Central memory CD8-positive, alpha-beta T cell (primary cell): ENCODE results near the gene NKTR.
"Not testable (repeated sequence)": the region's sequence is repeated elsewhere in the genome, so short reads cannot be mapped to it uniquely, and the experiment has no call there.

ENCODE experiments used
- ATAC-seq: fragments of 150-1000 bp; cut with Tn5 transposase; replicated peaks from 2 replicates; pipeline ENCODE4 v1.10.0; 2022; ENCODE audit warnings: mild to moderate bottlenecking, moderate FRiP score, moderate number of reproducible peaks; ENCODE audit not compliant: poor library complexity, severe bottlenecking; ENCODE audit errors: extremely low read depth
- DNase-seq, 2 donors: peaks; one replicate each; pipeline ENCODE4 v3.0.0; 2021; ENCODE audit warnings: low spot score in 2 of 2
- H3K27ac Mint-ChIP-seq: one replicate; pipeline ENCODE4 v1.8.0; 2022; ENCODE audit warnings: low read depth, mild to moderate bottlenecking, moderate library complexity, mixed read lengths
- H3K27me3 Mint-ChIP-seq: one replicate; pipeline ENCODE4 v1.8.0; 2022; ENCODE audit warnings: mixed read lengths
- H3K36me3 Mint-ChIP-seq: one replicate; pipeline ENCODE4 v1.8.0; 2022; ENCODE audit warnings: mild to moderate bottlenecking, moderate library complexity, mixed read lengths; ENCODE audit not compliant: insufficient read depth
- H3K4me1 Mint-ChIP-seq: one replicate; pipeline ENCODE4 v1.8.0; 2022; ENCODE audit warnings: mixed read lengths
- H3K4me3 Mint-ChIP-seq: one replicate; pipeline ENCODE4 v1.8.0; 2022; ENCODE audit warnings: mild to moderate bottlenecking, moderate library complexity, mixed read lengths
- H3K9me3 Mint-ChIP-seq: one replicate; pipeline ENCODE4 v1.8.0; 2022; ENCODE audit warnings: mixed read lengths

Gene NKTR

DNA sequence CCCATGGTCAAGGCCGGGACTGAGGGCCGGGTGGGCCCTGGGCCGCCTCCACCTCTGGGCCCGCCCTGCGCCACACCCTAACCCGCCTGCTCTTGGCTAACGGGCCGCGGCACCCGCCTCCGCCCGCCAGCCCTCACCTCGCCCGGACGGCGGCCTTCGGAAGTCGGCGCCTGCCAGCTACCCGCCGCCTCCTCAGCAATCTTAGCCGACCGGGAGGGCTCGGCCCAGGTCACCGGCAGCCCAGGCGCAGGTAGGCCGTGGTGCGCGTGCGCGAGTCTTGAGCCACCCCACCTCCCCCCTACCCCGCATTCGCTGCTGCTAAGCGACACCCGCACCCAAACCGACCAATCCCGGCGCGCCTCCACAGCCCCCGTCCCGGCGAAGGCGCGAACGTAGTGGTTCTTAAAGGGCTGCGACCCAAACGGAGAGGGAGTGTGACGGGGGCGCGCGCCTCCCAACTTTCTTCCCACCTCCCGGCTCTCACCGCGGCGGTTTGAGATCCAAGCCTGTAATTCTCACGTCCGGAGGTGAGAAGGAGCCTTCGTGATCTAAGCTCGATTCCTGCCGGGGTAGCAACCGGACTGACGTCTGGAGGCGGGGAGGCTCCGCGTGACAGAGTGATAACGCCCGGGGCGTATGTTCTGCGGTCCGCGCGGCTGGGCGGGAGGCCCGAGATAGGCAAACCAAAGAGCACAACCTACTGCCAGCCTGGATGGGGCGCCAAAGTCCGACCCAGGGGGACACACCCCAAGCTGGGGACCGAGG, 18.6 kb upstream of the NKTR start, which contains the start of gene SEC22C:
Gene SEC22C (minus strand): TSS at position 259 of the 765 bp plus-strand sequence. CDS start 12,921 bp downstream, outside the sequence.
- peaks cover 49% of the 10 kb centered on the region for H3K4me1 Mint-ChIP-seq
- H3K4me3 Mint-ChIP-seq = peak within 1 kb of the TSS; percentile 91
- H3K36me3 Mint-ChIP-seq = peaks cover 11% of the 10 kb centered on the region
- no peaks in the 10 kb centered on the region for H3K27me3 Mint-ChIP-seq
- ATAC-seq (peak; percentile 90), DNase-seq (peak; percentile 88 to 89)
- peak within 1 kb of the TSS; percentile 98 for H3K27ac Mint-ChIP-seq
- peaks cover 4% of the 10 kb centered on the region for H3K9me3 Mint-ChIP-seq

- H3K36me3 Mint-ChIP-seq = peaks cover 12% of the 10 kb centered on the region
These were observed 17.9 kb upstream of the NKTR start for GRCh38 chr3:42582474-42583070.

DNA sequence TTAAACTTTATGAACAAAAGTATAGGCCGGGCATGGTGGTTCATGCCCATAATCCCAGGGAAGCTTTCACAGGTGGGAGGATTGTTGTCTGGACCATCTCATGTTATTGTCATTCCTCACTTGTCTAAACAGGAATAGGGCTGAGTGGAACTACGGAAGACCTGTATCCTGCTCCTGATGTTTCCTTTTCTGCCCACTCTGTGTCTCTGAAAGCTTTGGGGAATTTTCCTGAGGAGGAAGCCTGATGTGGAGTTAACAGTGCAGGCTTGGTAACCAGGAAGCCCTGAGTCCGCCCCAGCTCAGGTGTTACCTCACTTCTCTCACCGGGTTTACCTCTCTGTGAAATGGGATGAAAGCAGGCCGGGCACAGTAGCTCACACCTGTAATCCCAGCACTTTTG, 11.9 kb upstream of the NKTR start:
- DNase-seq (no peak), ATAC-seq (no peak)
- Mint-ChIP-seq H3K36me3 (peaks cover 11% of the 10 kb centered on the region), H3K4me3 (no peak overlapping the region), H3K27me3 (no peaks in the 10 kb centered on the region), H3K27ac (no peak overlapping the region), H3K4me1 (peaks cover 4% of the 10 kb centered on the region), H3K9me3 (no peaks in the 10 kb centered on the region)

More at GRCh38 chr3:42582474-42583070, 17.9 kb upstream of the NKTR start:
- Mint-ChIP-seq H3K4me1 (peaks cover 42% of the 10 kb centered on the region), H3K9me3 (peaks cover 4% of the 10 kb centered on the region), H3K4me3 (peak overlapping the region; percentile 91), H3K27me3 (no peaks in the 10 kb centered on the region), H3K27ac (peak overlapping the region; percentile 98)
- no peak for ATAC-seq
- no peak for DNase-seq

DNA sequence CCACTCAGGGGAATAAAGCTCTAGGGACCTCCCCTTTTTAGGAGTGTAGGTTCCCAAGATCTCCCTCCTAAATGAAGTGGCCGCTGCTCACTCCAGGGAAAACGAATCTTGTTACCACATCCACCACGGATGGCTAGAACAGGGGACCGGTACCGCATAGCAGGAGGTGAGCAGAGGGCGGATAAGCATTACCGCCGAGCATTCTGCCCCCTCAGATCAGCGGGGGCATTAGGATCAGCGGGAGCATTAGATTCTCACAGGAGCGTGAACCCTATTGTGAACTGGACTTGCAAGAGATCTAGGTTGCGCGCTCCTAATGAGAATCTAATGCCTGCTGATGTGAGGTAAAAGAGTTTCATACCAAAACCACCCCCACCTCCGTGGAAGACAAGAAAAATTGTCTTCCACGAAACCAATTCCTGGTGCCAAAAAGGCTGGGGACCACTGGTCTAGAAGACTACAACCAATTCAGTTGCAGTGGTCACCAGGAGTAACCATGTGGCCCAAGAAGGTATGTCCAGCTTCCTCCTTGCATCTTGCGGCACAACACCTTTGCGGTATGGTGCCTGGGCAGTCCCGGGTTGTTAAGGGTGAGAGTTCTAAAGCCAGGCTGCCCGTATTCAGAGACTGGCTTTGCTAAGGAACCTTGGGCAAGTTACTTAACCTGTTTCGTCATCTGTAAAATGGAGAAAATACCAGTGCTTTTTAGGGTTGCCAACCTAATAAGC, 10.9 kb upstream of the NKTR start:
- Mint-ChIP-seq H3K36me3 (peaks cover 15% of the 10 kb centered on the region), H3K27me3 (no peaks in the 10 kb centered on the region), H3K4me3 (peak overlapping the region; percentile 84), H3K27ac (peak overlapping the region; percentile 85), H3K9me3 (no peaks in the 10 kb centered on the region), H3K4me1 (peaks cover 10% of the 10 kb centered on the region)
- ATAC-seq (no peak), DNase-seq (no peak)

- H3K4me3 Mint-ChIP-seq = peak overlapping the region; percentile 84
- no peaks in the 10 kb centered on the region for H3K27me3 Mint-ChIP-seq
- peaks cover 10% of the 10 kb centered on the region for H3K4me1 Mint-ChIP-seq
- ATAC-seq = peak; percentile 34
- peak overlapping the region; percentile 85 for H3K27ac Mint-ChIP-seq
- no peak for DNase-seq
- no peaks in the 10 kb centered on the region for H3K9me3 Mint-ChIP-seq
- H3K36me3 Mint-ChIP-seq = peaks cover 21% of the 10 kb centered on the region
These were observed 9.3 kb upstream of the NKTR start for GRCh38 chr3:42590989-42591756.

DNA sequence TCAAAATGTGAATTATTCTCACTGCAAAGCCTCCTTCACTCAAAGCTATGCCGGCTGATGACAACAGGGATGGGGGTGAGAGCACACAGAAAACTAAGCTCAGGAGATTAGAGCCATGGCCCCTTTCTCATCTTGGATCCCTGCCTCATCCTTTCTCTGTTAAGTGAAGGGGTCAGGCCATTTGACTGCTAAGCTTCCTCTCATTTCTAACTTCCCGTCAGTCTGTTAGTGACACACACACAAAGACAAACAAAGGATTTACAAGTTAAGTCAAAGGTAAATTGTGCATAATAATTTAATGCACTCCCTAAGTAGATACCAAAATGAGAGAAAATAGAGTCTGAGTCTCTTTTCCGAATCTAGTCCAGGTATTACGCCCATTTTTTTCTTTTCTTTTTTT, 8.7 kb upstream of the NKTR start:
- H3K27ac Mint-ChIP-seq = no peak overlapping the region
- DNase-seq = no peak
- H3K27me3 Mint-ChIP-seq = no peaks in the 10 kb centered on the region
- peaks cover 21% of the 10 kb centered on the region for H3K36me3 Mint-ChIP-seq
- H3K4me3 Mint-ChIP-seq = peak overlapping the region; percentile 84
- ATAC-seq = no peak
- H3K4me1 Mint-ChIP-seq = peaks cover 10% of the 10 kb centered on the region
- no peaks in the 10 kb centered on the region for H3K9me3 Mint-ChIP-seq

GRCh38 chr3:42593635-42594034, 6.9 kb upstream of the NKTR start:
- Mint-ChIP-seq H3K4me3 (no peak overlapping the region), H3K27me3 (no peaks in the 10 kb centered on the region), H3K9me3 (no peaks in the 10 kb centered on the region), H3K27ac (no peak overlapping the region), H3K36me3 (peaks cover 19% of the 10 kb centered on the region), H3K4me1 (peaks cover 10% of the 10 kb centered on the region)
- ATAC-seq (no peak), DNase-seq (no peak)

- DNase-seq (no peak), ATAC-seq (no peak)
- no peaks in the 10 kb centered on the region for H3K27me3 Mint-ChIP-seq
- H3K4me3 Mint-ChIP-seq = no peak overlapping the region
- peaks cover 25% of the 10 kb centered on the region for H3K36me3 Mint-ChIP-seq
- H3K9me3 Mint-ChIP-seq = no peaks in the 10 kb centered on the region
- peak overlapping the region; percentile 69 for H3K27ac Mint-ChIP-seq
- H3K4me1 Mint-ChIP-seq = peaks cover 16% of the 10 kb centered on the region
These were observed 4.8 kb upstream of the NKTR start for GRCh38 chr3:42595682-42596081.

- not testable (repeated sequence) for H3K27me3 Mint-ChIP-seq, H3K4me3 Mint-ChIP-seq, H3K9me3 Mint-ChIP-seq, DNase-seq, H3K27ac Mint-ChIP-seq, ATAC-seq
- H3K36me3 Mint-ChIP-seq = peaks cover 26% of the 10 kb centered on the region
- peaks cover 27% of the 10 kb centered on the region for H3K4me1 Mint-ChIP-seq
These were observed 3.4 kb upstream of the NKTR start for GRCh38 chr3:42597098-42597497.

- DNase-seq = peak in 1 of 2 donors; percentile 32
These were observed 631 bp downstream of the NKTR start for GRCh38 chr3:42600958-42601675.

DNA sequence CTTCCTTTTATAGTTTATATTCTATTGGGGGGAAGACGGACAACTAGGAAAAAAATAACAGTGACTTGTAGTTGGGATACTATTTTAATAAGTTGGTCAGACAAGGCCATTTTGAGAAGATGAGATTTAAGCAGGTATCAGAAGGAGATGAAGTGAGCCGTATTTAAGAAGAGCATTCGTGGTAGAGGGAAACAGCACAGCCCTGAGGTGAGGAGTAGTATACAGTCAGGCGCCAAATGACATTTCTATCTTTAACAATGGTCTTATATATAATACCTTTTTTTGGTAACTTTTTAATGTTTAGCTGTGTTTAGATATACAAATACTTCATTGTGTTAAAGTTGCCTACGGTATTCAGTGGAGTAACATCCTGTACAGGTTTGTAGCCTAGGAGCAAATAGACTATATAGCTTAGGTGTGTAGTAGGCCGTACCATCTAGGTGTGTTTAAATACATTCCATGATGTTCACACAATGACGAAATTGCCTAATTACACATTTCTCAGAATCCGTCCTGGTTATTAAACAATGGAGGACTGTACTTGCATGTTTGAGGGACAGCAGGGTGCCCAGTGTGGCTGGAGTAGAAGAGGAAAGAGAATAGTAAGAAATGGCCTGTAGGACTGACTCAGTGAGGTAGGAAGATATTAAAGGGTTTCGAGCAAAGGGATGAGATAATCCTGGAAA, 1.6 kb downstream of the NKTR start:
- Mint-ChIP-seq H3K27me3 (no peaks in the 10 kb centered on the region), H3K4me1 (peaks cover 42% of the 10 kb centered on the region), H3K27ac (peak overlapping the region; percentile 95), H3K4me3 (peak overlapping the region; percentile 94), H3K36me3 (peaks cover 24% of the 10 kb centered on the region), H3K9me3 (no peaks in the 10 kb centered on the region)
- ATAC-seq = no peak
- DNase-seq = no peak

More at GRCh38 chr3:42600958-42601675, 631 bp downstream of the NKTR start:
- peak overlapping the region; percentile 94 for H3K4me3 Mint-ChIP-seq
- no peaks in the 10 kb centered on the region for H3K9me3 Mint-ChIP-seq
- H3K27me3 Mint-ChIP-seq = no peaks in the 10 kb centered on the region
- peaks cover 22% of the 10 kb centered on the region for H3K36me3 Mint-ChIP-seq
- H3K27ac Mint-ChIP-seq = peak overlapping the region; percentile 95
- peak; percentile 19 for ATAC-seq
- H3K4me1 Mint-ChIP-seq = peaks cover 35% of the 10 kb centered on the region
